Stomach (tissue), 4 donors: ENCODE measurements around the gene AGMAT.

ENCODE experiments used
- CTCF ChIP-seq, 7 experiments: fragments of 450-650 bp in 4 of 7; fragments of 200-600 bp in 3 of 7; sonication (generic) in 3 of 7; IDR thresholded peaks; one replicate each; pipeline ENCODE4 v1.5.1; 2016 to 2019; ENCODE audit warnings: antibody characterized with exemption in 7 of 7, control low read depth in 2 of 7, mild to moderate bottlenecking in 1 of 7
- POLR2A ChIP-seq, 4 donors: fragments of 450-650 bp; IDR thresholded peaks; one replicate each; pipeline ENCODE4 v1.6.1; 2016; ENCODE audit warnings: antibody characterized with exemption in 4 of 4, control low read depth in 2 of 4, mild to moderate bottlenecking in 1 of 4, moderate library complexity in 1 of 4

- TF ChIP-seq POLR2A (IDR thresholded peaks at IDR 0.05) (no peak), CTCF (IDR thresholded peaks at IDR 0.05) (no peak)
Observed at GRCh38 chr1:15550573-15550972, 34.3 kb downstream of the AGMAT start.
